Stomach (tissue), 4 donors: ENCODE measurements around the gene CELF4.

Source experiments
- POLR2A ChIP-seq, 4 donors: fragments of 450-650 bp; IDR thresholded peaks; one replicate each; pipeline ENCODE4 v1.6.1; 2016; ENCODE audit warnings: antibody characterized with exemption in 4 of 4, control low read depth in 2 of 4, mild to moderate bottlenecking in 1 of 4, moderate library complexity in 1 of 4
- POLR2AphosphoS5 ChIP-seq, 3 donors: sonication (generic); formaldehyde crosslinking; IDR thresholded peaks; one replicate each; pipeline ENCODE4 v1.6.1; 2016; ENCODE audit warnings: antibody characterized with exemption in 3 of 3
- TF ChIP-seq, protein P1 (sequence below), 7 experiments: fragments of 450-650 bp in 4 of 7; fragments of 200-600 bp in 3 of 7; sonication (generic) in 3 of 7; IDR thresholded peaks; one replicate each; pipeline ENCODE4 v1.5.1; 2016 to 2019; ENCODE audit warnings: antibody characterized with exemption in 7 of 7, control low read depth in 2 of 7, mild to moderate bottlenecking in 1 of 7

DNA sequence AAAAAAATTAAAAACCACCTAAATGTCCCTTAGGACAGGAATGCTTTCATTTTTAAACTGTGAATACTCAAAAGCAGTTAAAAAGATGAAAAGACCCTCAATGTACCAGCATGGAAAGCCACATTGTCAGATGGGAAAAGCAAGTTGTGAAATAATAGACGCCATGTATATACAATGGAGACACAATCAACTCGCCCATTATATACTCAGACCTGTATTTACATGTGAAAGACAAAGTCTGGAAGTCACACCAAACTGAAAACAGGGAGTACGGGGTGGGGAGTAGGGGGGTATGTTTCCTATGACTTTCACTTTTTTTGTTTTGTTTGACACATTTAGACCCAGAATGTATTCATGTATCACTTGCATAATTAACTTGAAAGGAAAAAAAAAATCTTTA is 75.6 kb downstream of the CELF4 start:
- no peak for TF ChIP-seq POLR2A (IDR thresholded peaks at IDR 0.05)
- TF ChIP-seq, protein P1, sequence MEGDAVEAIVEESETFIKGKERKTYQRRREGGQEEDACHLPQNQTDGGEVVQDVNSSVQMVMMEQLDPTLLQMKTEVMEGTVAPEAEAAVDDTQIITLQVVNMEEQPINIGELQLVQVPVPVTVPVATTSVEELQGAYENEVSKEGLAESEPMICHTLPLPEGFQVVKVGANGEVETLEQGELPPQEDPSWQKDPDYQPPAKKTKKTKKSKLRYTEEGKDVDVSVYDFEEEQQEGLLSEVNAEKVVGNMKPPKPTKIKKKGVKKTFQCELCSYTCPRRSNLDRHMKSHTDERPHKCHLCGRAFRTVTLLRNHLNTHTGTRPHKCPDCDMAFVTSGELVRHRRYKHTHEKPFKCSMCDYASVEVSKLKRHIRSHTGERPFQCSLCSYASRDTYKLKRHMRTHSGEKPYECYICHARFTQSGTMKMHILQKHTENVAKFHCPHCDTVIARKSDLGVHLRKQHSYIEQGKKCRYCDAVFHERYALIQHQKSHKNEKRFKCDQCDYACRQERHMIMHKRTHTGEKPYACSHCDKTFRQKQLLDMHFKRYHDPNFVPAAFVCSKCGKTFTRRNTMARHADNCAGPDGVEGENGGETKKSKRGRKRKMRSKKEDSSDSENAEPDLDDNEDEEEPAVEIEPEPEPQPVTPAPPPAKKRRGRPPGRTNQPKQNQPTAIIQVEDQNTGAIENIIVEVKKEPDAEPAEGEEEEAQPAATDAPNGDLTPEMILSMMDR (IDR thresholded peaks at IDR 0.05), result no peak
- no peak for TF ChIP-seq POLR2AphosphoS5 (IDR thresholded peaks at IDR 0.05)
